GM21447 (cell line): ENCODE results near the gene POLR2B.

Source experiments
- ATAC-seq: cut with Tn5 transposase; IDR thresholded peaks from one replicate; pipeline ENCODE4 v1.9.1; 2021; ENCODE audit not compliant: unreplicated experiment

POLR2B gene

GRCh38 chr4:57078685-57079521 is 100.2 kb downstream of the POLR2B start:
- ATAC-seq, result no peak
